ENCODE measurements around the gene USP10. TPM values are rescaled to one million over a fixed set of nuclear protein-coding genes. Genes with fewer than 3 reads are reported as not detected.

The USP10 gene
- total RNA-seq, 4 donors from 2014 or later: 23.6 to 56.8 (median 45.4) TPM

DNA sequence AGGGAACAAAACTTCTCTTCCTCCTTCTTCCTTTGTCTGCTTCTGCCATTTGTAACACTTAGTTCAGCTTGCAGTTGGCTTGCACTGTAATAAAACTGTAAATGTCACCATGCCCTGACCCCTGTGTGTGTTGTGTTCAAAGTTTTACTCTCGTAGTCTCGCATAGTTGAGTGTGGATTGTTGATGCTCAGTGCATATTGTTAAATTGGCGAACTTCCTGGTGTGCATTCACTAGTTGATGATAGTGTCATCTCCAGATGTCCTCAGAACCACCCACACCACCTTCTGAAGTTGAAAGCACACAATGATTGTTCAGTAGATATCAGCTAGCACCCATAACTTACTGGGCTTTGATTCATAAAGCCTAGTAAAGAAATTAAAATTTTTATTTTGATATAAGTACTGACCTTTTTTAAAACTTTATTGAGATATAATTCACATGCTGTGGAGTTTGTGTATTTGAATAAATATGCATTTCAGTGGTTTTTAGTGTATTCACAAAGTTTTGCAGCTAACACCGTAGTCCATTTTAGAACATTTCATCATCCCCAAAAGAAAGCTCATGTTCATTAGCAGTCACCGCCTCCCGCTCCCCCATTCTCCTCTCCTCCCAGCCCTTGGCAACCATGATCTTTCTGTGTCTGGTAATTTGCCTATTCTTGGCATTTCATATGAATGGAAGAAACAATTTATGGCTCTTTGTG is 25.0 kb downstream of the USP10 start:
- no peaks in the 10 kb centered on the region for H3K36me3 ChIP-seq
- no peaks in the 10 kb centered on the region for H3K27me3 ChIP-seq
- TF ChIP-seq POLR2AphosphoS5 (IDR thresholded peaks at IDR 0.05) (no peak), EP300 (IDR thresholded peaks at IDR 0.05; ENCODE audit: low read depth) (no peak), POLR2A (IDR thresholded peaks at IDR 0.05) (no peak)
- TF ChIP-seq, protein P1, sequence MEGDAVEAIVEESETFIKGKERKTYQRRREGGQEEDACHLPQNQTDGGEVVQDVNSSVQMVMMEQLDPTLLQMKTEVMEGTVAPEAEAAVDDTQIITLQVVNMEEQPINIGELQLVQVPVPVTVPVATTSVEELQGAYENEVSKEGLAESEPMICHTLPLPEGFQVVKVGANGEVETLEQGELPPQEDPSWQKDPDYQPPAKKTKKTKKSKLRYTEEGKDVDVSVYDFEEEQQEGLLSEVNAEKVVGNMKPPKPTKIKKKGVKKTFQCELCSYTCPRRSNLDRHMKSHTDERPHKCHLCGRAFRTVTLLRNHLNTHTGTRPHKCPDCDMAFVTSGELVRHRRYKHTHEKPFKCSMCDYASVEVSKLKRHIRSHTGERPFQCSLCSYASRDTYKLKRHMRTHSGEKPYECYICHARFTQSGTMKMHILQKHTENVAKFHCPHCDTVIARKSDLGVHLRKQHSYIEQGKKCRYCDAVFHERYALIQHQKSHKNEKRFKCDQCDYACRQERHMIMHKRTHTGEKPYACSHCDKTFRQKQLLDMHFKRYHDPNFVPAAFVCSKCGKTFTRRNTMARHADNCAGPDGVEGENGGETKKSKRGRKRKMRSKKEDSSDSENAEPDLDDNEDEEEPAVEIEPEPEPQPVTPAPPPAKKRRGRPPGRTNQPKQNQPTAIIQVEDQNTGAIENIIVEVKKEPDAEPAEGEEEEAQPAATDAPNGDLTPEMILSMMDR (IDR thresholded peaks at IDR 0.05): no peak
- in situ Hi-C loops (cut with MboI; ENCODE audit: low pct_ligation_motif_present in 1 of 4, low pct_unique_long_range_greater_than_20kb in 1 of 4, low sequenced_read_pairs in 3 of 4): loop anchor here (5.0 to 25.0 kb wide), 4 partner anchors 47 to 212 kb away; partner anchors contain the start of gene MEAK7 (in 2 of the 4)
- H3K4me3 ChIP-seq: no peak overlapping the region
- H3K9me3 ChIP-seq: no peaks in the 10 kb centered on the region
- peaks cover 13 to 65% (median 41%) of the 10 kb centered on the region in 4 donors for H3K4me1 ChIP-seq
- DNase-seq: no peak
- 44 to 47% methylated on average over 6 of the region's 6 CpGs for WGBS, 2 donors (ENCODE audit: low coverage in 1 of 2)
- intact Hi-C loops (cut with DNase I; ENCODE audit: low total_unique reads): loop anchor here (5.0 to 10.0 kb wide), 2 partner anchors 52 to 210 kb away; no protein-coding TSS in a partner anchor
- peak overlapping the region; percentile 55 to 68 (median 58) for H3K27ac ChIP-seq

DNA sequence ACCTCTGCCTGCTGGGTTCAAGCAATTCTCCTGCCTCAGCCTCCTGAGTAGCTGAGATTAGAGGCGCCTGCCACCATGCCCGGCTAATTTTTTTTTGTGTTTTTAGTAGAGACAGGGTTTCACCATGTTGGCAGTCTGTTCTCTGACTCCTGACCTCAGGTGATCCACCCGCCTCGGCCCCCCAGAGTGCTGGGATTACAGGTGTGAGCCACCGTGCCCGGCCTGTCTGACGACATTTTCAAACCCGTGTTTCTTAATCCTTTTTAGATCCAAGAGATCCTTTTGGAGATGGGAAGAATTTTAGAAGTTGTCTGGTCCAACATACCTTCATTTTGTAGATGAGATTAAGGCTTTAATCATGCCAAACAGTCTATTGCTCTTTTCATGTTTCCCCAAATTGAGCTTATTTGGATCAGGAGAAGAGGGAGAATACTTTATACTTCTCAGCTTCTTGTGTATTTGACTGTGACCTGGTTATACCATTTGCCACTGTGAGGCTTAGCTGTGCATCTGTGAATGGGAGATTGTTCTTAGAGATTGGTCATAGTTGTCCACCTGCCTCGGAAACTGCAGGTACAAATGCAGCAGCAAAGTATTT is 25.8 kb downstream of the USP10 start:
- no peak for DNase-seq
- 33 to 68% methylated on average over 1 to 9 of the region's 9 CpGs for WGBS, 2 donors (ENCODE audit: low coverage in 1 of 2)
- H3K9me3 ChIP-seq: no peaks in the 10 kb centered on the region
- H3K4me3 ChIP-seq: no peak overlapping the region
- intact Hi-C loops (cut with DNase I; ENCODE audit: low total_unique reads) (loop anchor here (5.0 to 10.0 kb wide), 2 partner anchors 53 to 211 kb away; no protein-coding TSS in a partner anchor), in situ Hi-C loops (cut with MboI; ENCODE audit: low pct_ligation_motif_present in 1 of 4, low pct_unique_long_range_greater_than_20kb in 1 of 4, low sequenced_read_pairs in 3 of 4) (loop anchor here in 3 of 4 donors (10.0 to 25.0 kb wide), 2 partner anchors 101 to 213 kb away; partner anchors contain the start of gene MEAK7 (in 1 of the 3))
- H3K27ac ChIP-seq: peak overlapping the region in 3 of 4 donors; percentile 55 to 74 (median 68)
- no peaks in the 10 kb centered on the region for H3K36me3 ChIP-seq
- TF ChIP-seq, protein P1 (IDR thresholded peaks at IDR 0.05): no peak
- no peak for TF ChIP-seq POLR2AphosphoS5 (IDR thresholded peaks at IDR 0.05)
- no peak for TF ChIP-seq POLR2A (IDR thresholded peaks at IDR 0.05)
- no peak for TF ChIP-seq EP300 (IDR thresholded peaks at IDR 0.05; ENCODE audit: low read depth)
- no peaks in the 10 kb centered on the region for H3K27me3 ChIP-seq
- H3K4me1 ChIP-seq: peaks cover 13 to 69% (median 47%) of the 10 kb centered on the region in 4 donors

DNA sequence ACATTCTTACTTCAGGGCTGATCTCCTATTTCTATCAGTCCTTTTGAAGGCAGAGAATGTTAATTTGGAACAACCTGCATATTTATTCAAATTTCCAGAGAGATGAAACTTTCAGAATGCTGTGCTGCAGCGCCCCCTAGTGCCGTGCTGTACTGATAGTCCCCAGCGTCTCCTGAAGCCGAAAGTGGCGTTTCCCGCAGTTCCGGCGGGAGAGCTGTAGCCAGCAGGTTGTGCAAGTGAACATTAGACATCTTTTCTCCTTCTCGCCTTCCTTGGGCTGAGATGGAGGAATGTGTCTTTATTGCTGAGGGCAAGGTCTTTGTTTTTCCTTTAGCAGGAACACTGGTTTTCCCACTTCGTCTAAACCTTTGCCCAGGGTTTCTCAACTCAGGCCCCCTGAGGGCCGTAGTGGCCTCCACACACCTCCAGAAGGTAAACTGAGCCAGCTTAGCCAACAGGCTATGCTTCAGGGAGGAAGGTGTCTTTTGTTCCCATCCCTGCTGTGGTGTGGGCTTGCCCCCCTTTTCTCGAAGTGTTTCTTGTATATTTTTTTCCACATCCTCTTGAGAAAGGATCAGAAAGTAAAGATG is 26.4 kb downstream of the USP10 start:
- Histone ChIP-seq H3K27me3 (no peaks in the 10 kb centered on the region), H3K4me3 (peak overlapping the region in 1 of 4 donors; percentile 24), H3K27ac (peak overlapping the region; percentile 73 to 76 (median 74)), H3K9me3 (no peaks in the 10 kb centered on the region), H3K36me3 (no peaks in the 10 kb centered on the region), H3K4me1 (peaks cover 13 to 75% (median 51%) of the 10 kb centered on the region in 4 donors)
- WGBS, 2 donors (ENCODE audit: low coverage in 1 of 2): 9 to 11% methylated on average over 3 to 12 of the region's 12 CpGs
- intact Hi-C loops (cut with DNase I; ENCODE audit: low total_unique reads) (loop anchor here (5.0 to 10.0 kb wide), 2 partner anchors 54 to 211 kb away; no protein-coding TSS in a partner anchor), in situ Hi-C loops (cut with MboI; ENCODE audit: low pct_ligation_motif_present in 1 of 4, low pct_unique_long_range_greater_than_20kb in 1 of 4, low sequenced_read_pairs in 3 of 4) (loop anchor here in 3 of 4 donors (10.0 to 25.0 kb wide), 2 partner anchors 101 to 214 kb away; partner anchors contain the start of gene MEAK7 (in 1 of the 3))
- peak; percentile 93 for DNase-seq
- peak in 1 of 3 donors; percentile 27 for TF ChIP-seq POLR2AphosphoS5 (IDR thresholded peaks at IDR 0.05)
- TF ChIP-seq POLR2A (IDR thresholded peaks at IDR 0.05): no peak
- TF ChIP-seq, protein P1 (IDR thresholded peaks at IDR 0.05): peak; percentile 92 to 94 (median 93)

Measured in transverse colon (tissue), 4 donors.